Measurements from ENCODE around the gene NUDCD3. TPM values are rescaled to one million over a fixed set of nuclear protein-coding genes. Genes with fewer than 3 reads are reported as not detected.

The NUDCD3 gene
- total RNA-seq, 1 experiment from 2014 or later: 94.6 TPM

- CTCF ChIA-PET: no interaction called here
- H4K20me1 ChIP-seq (ENCODE audit: insufficient read depth): no peaks in the 10 kb centered on the region
- H3K79me2 ChIP-seq (ENCODE audit: insufficient read depth, low read length): no peaks in the 10 kb centered on the region
- POLR2A ChIA-PET: no interaction called here
- peaks cover 7% of the 10 kb centered on the region; the same call in 1 of the 2 replicates for H3K27me3 ChIP-seq (ENCODE audit: insufficient read depth, low read length)
- no peak overlapping the region for H3K4me2 ChIP-seq (ENCODE audit: low read length)
- H3K27ac ChIP-seq (ENCODE audit: low read depth, low read length): no peak overlapping the region
- H3K9ac ChIP-seq (ENCODE audit: low read length): no peak overlapping the region
- no TSS peak for BruUV-seq (replicated peaks)
- no peak for TF ChIP-seq FOSL1 (IDR thresholded peaks at IDR 0.05; ENCODE audit: low read depth)
- no peak for TF ChIP-seq ZFX (IDR thresholded peaks at IDR 0.05)
- no peak for TF ChIP-seq EZH2 (IDR thresholded peaks at IDR 0.05)
- no peak for TF ChIP-seq SRF (IDR thresholded peaks at IDR 0.05; ENCODE audit: low read depth)
- TF ChIP-seq CEBPB (IDR thresholded peaks at IDR 0.05; ENCODE audit: low read depth): no peak
- TF ChIP-seq JUND (IDR thresholded peaks at IDR 0.05): no peak
- TF ChIP-seq POLR2AphosphoS5 (IDR thresholded peaks at IDR 0.05; ENCODE audit: low read depth, low read length): no peak
- no peak for TF ChIP-seq MAX (IDR thresholded peaks at IDR 0.05)
- TF ChIP-seq CTCF (IDR thresholded peaks at IDR 0.05 in 2 of 3, conservative IDR thresholded peaks at IDR 0.05 in 1 of 3; ENCODE audit: borderline replicate concordance in 1 of 3, insufficient read depth in 1 of 3, low read depth in 2 of 3, low read length in 2 of 3): no peak
- TF ChIP-seq EGR1 (IDR thresholded peaks at IDR 0.05; ENCODE audit: low read depth): no peak
- no peak for TF ChIP-seq ATF3 (IDR thresholded peaks at IDR 0.05)
- no peak for TF ChIP-seq REST (IDR thresholded peaks at IDR 0.05; ENCODE audit: low read depth)
- TF ChIP-seq YY1 (IDR thresholded peaks at IDR 0.05; ENCODE audit: extremely low read depth, insufficient replicate concordance, low read depth, low read length): no peak
- no peak for TF ChIP-seq CBX3 (IDR thresholded peaks at IDR 0.05; ENCODE audit: low read depth)
- TF ChIP-seq ZBTB33 (IDR thresholded peaks at IDR 0.05; ENCODE audit: extremely low read depth, insufficient replicate concordance, low read length): no peak
- TF ChIP-seq SIN3A (IDR thresholded peaks at IDR 0.05; ENCODE audit: low read depth): no peak
- TF ChIP-seq POLR2A (IDR thresholded peaks at IDR 0.05; ENCODE audit: borderline replicate concordance, extremely low read depth, insufficient read depth, insufficient read length): no peak
- TF ChIP-seq RAD21 (IDR thresholded peaks at IDR 0.05; ENCODE audit: low read depth): no peak
- H3K4me1 ChIP-seq (ENCODE audit: control insufficient read depth in 1 of 2, insufficient read depth in 2 of 2, low read length in 2 of 2): no peaks in the 10 kb centered on the region
- no peak for ATAC-seq
- RAD21 ChIA-PET (ENCODE audit: low non-redundant PET in 1 of 2, low total read pairs in 2 of 2, uncharacterized antibody in 2 of 2, unreplicated experiment in 2 of 2): interaction anchor here in 1 of 2 experiments (0.6 kb wide), 1 partner anchor 346 kb away, joined by 3 read pairs; no protein-coding TSS in a partner anchor
- no peak for DNase-seq (ENCODE audit: low read depth, low spot score)
- H3K9me2 ChIP-seq (ENCODE audit: insufficient read depth): no peaks in the 10 kb centered on the region; the same call in 1 of the 2 replicates
- intact Hi-C loops (cut with micrococcal nuclease): no loop called here
- no peak overlapping the region for H2AFZ ChIP-seq (ENCODE audit: low read depth, low read length, poor library complexity, severe bottlenecking)
- H3K9me3 ChIP-seq (ENCODE audit: control insufficient read depth in 1 of 2, insufficient read depth in 1 of 2, low read depth in 1 of 2, low read length in 2 of 2): no peaks in the 10 kb centered on the region
- no peaks in the 10 kb centered on the region for H3K36me3 ChIP-seq (ENCODE audit: control insufficient read depth in 1 of 2, insufficient read depth in 2 of 2, low read length in 2 of 2)
- no peak overlapping the region for H3K4me3 ChIP-seq (replicated peaks in 1 of 2; ENCODE audit: low read depth in 1 of 2, low read length in 2 of 2)
Observed at GRCh38 chr7:44368455-44368854, 122.0 kb downstream of the NUDCD3 start.
